ENCODE results near the gene ME3.

Gene ME3

DNA sequence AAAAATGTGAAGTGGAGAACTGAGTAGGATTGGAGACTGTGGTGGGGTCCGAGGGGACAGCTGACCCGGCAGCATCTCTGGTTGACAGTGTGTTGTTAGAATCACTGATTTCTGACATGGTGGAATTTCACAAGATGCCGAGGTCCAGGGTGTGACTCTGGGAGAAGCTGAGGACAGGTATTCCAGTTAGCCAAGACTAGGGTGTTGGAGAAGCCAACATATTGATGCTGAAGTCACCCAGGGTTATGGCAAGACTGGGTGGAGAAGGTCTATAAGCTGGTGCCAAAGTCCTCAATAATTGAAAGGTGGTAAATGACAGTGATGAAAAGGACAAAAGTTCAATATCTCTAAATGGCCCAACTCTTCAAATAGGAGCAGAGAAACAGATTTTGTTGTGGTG is 86.1 kb downstream of the ME3 start:
- peaks cover 10% of the 10 kb centered on the region for H3K27me3 Mint-ChIP-seq
- H3K4me1 Mint-ChIP-seq, result peaks cover 7% of the 10 kb centered on the region
- H3K9me3 Mint-ChIP-seq, result peaks cover 2% of the 10 kb centered on the region
- no peak overlapping the region for H3K27ac Mint-ChIP-seq
- no peaks in the 10 kb centered on the region for H3K36me3 Mint-ChIP-seq (ENCODE audit: low read depth)
- DNase-seq, result no peak
- no peak for ATAC-seq
- H3K4me3 Mint-ChIP-seq, result no peak overlapping the region

DNA sequence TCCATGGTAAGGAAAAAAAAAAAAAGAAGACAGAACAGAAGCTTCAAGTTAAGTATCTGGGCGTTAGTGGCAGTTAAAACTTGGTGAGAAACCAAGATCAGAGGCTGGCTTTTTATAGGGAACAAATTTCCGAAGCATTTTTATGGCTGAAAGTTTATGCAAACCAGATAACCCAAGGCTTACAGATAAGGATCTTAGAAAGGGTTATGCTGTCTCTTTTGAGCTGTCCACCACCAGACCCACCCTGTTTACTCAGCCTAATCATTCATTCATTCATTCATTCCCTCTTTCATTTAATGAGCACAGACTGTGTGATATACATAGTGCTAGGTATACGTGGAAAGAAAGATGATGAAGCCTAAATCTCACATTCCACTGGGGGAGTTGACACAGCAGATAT is 89.5 kb downstream of the ME3 start:
- Mint-ChIP-seq H3K4me3 (no peak overlapping the region), H3K36me3 (ENCODE audit: low read depth) (no peaks in the 10 kb centered on the region), H3K9me3 (no peaks in the 10 kb centered on the region), H3K4me1 (no peaks in the 10 kb centered on the region), H3K27me3 (peaks cover 10% of the 10 kb centered on the region), H3K27ac (no peak overlapping the region)
- ATAC-seq (no peak), DNase-seq (no peak)

DNA sequence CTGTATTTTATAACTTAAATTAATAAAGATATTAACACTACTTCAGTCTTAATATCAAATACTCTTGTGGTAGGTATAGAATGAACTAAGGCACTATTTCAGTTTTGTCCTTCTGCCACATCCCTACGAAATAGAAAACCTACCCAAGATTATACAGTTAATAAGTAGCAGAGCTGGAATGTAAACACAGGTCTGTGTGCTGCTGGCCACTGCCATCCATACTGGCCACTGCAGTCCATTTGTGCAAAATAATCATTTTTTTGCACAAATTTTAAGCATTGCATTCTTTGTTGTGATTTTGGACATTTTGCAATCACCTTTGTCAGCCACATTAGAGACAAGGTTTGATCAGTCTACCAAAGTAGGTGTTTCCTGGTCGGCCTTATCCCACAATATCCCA is 91.9 kb downstream of the ME3 start:
- H3K27me3 Mint-ChIP-seq, result peaks cover 10% of the 10 kb centered on the region
- H3K27ac Mint-ChIP-seq, result no peak overlapping the region
- ATAC-seq, result no peak
- no peaks in the 10 kb centered on the region for H3K9me3 Mint-ChIP-seq
- no peaks in the 10 kb centered on the region for H3K4me1 Mint-ChIP-seq
- DNase-seq, result no peak
- H3K4me3 Mint-ChIP-seq, result no peak overlapping the region
- no peaks in the 10 kb centered on the region for H3K36me3 Mint-ChIP-seq (ENCODE audit: low read depth)

DNA sequence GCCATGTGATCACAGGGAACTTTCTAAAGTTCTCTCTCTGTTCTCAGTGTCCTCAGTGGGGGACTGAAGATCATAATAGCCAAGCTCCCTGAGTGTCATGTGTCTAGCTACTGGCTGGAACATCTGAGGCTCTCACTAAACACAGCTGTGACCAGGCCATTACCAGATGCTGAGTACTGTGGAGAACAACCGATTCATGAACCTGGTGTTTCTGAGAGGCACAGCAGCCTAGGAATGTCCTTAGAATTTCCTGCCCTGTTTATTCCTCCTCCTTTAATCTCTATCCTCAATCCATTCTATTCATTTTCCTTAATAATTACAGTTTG is 93.0 kb downstream of the ME3 start:
- Mint-ChIP-seq H3K4me1 (no peaks in the 10 kb centered on the region), H3K36me3 (ENCODE audit: low read depth) (no peaks in the 10 kb centered on the region), H3K27ac (no peak overlapping the region), H3K27me3 (peaks cover 10% of the 10 kb centered on the region), H3K4me3 (no peak overlapping the region), H3K9me3 (no peaks in the 10 kb centered on the region)
- ATAC-seq (no peak), DNase-seq (no peak)

DNA sequence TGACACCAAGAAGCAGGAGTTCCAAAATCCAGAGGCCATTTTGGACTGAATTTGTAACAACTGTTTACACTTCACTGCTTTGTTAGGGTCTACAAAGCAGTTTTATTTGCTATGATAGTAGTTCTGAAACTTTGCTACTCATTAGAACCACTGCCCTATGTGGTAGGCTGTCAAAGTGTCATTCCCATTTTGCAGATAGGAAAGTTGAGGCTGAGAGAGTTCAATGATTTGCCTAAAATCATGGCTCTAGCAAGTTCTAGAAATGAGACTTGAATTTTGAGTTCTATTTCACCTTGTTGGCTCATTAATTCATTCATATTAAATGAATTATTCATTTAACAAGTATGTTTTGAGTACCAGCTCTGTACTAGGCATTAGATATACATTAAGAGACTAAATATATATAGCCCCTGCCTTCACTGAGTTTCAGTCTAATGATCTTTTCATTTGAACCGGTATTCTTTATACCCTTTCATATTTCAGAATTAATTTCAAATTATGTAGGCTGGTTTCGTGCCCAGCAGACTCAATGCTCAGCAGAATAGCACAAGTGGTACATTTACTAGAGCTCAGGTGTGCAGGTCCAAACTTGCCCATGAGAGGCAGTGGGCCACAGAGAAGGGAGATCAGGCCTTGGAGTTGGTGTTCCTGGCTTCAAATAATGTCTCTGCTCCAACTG is 93.5 kb downstream of the ME3 start:
- H3K9me3 Mint-ChIP-seq, result no peaks in the 10 kb centered on the region

DNA sequence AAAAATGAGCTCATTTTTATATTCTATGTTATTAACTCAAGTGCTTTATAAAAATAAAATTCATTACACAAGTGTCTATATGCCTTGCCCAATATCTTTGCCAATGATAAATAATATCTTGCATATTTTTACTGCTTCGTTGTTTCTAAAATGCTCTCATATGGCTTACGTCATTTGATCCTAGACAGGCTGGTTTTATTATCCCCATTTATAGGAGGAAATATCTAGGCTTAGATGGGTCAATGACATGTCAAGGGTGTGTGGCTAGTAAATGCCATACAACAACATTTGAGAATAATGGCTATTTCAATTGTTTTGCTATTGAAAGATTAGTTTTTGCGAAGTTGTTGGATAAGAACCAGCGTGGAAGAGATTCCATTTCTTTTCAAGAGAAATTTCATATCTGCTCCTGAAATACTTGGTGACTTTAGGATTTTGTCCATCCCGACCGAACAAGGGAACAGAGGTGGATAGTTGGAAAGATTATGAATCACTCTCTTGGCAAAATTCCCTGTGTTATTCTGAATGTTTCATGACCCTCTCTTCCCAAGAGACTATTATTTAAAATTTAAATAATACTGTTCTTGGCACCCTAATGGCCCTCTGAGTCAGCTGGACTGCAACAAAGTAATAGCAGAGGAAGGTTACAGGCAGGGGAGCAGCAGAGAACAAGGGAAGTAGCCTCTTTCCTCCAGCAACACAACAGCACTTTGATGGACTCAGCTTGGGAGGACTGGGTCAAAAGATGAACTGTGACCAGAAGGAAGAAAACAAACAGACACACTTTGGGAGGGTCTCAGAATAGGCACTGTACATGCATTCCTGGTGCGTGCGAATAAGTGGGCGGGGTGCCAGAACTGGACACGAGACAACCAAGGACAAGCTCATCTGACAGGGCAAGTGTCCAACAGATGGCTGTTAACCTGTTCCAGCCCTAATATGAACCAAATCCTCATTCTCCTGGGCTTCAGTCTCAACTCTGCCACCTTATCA is 94.5 kb downstream of the ME3 start:
- DNase-seq (no peak), ATAC-seq (no peak)
- no peaks in the 10 kb centered on the region for H3K4me1 Mint-ChIP-seq
- H3K36me3 Mint-ChIP-seq (ENCODE audit: low read depth), result no peaks in the 10 kb centered on the region
- H3K9me3 Mint-ChIP-seq, result no peaks in the 10 kb centered on the region
- H3K4me3 Mint-ChIP-seq, result no peak overlapping the region
- peaks cover 5% of the 10 kb centered on the region for H3K27me3 Mint-ChIP-seq
- H3K27ac Mint-ChIP-seq, result no peak overlapping the region

More for the DNA sequence above, 93.5 kb downstream of the ME3 start:
- Mint-ChIP-seq H3K27ac (no peak overlapping the region), H3K36me3 (ENCODE audit: low read depth) (no peaks in the 10 kb centered on the region), H3K4me3 (no peak overlapping the region), H3K27me3 (peaks cover 10% of the 10 kb centered on the region), H3K4me1 (no peaks in the 10 kb centered on the region)
- ATAC-seq (no peak), DNase-seq (no peak)

DNA sequence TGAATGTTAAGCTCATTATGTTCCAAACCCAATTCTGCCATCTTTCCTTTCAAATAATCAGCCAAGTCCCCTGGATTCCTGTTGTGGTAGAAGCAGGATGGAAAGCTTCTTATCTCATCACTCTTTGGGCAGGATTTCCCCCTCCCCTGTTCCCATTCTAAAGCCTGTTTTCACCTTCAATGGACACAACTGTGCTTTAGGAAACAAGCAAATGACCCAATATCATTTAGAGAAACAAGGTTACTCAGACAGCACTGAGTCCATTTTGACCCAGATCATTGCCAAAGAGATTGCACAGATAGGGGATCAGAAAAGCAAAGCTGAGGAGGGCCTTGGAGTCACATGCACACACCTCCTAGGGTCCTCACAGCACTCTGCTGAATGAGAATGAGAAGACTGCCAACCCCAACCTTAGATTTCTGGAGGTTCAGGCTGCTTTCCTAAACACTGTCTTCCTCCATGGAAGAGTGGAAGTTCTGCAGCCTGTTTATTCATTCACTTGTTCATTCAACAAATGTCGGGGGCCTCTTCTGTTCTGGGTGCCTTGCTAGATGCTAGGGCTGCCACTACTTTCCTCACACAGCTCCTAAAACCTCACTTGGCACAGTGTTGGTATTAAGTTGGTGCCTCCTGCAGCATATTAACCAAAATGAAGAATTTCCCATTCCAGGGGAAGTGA is 95.3 kb downstream of the ME3 start:
- H3K27ac Mint-ChIP-seq, result no peak overlapping the region
- no peaks in the 10 kb centered on the region for H3K9me3 Mint-ChIP-seq
- DNase-seq (no peak), ATAC-seq (no peak)
- no peaks in the 10 kb centered on the region for H3K36me3 Mint-ChIP-seq (ENCODE audit: low read depth)
- no peaks in the 10 kb centered on the region for H3K4me1 Mint-ChIP-seq
- H3K4me3 Mint-ChIP-seq, result no peak overlapping the region
- H3K27me3 Mint-ChIP-seq, result peaks cover 5% of the 10 kb centered on the region

DNA sequence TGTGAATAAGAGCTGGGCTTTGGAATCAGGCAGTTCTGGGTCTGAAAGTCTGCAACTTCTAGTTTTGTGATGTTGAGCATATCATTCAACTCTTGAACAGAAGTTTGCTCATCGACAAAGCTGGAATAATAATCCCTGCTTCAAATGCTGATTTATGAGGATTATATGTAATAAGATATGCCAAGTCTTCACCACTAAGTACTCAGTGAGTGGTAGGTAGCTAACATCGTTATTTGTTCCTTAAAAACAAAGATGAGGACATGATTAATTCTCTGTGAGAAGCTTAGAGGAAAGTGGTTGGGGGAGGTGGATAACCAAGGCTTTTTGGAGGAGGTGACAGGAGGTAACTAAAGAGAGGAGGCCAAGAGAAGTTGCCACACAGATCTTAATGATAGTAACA is 96.5 kb downstream of the ME3 start:
- DNase-seq (no peak), ATAC-seq (no peak)
- Mint-ChIP-seq H3K4me1 (no peaks in the 10 kb centered on the region), H3K36me3 (ENCODE audit: low read depth) (no peaks in the 10 kb centered on the region), H3K27ac (no peak overlapping the region), H3K9me3 (no peaks in the 10 kb centered on the region), H3K4me3 (no peak overlapping the region), H3K27me3 (no peaks in the 10 kb centered on the region)

DNA sequence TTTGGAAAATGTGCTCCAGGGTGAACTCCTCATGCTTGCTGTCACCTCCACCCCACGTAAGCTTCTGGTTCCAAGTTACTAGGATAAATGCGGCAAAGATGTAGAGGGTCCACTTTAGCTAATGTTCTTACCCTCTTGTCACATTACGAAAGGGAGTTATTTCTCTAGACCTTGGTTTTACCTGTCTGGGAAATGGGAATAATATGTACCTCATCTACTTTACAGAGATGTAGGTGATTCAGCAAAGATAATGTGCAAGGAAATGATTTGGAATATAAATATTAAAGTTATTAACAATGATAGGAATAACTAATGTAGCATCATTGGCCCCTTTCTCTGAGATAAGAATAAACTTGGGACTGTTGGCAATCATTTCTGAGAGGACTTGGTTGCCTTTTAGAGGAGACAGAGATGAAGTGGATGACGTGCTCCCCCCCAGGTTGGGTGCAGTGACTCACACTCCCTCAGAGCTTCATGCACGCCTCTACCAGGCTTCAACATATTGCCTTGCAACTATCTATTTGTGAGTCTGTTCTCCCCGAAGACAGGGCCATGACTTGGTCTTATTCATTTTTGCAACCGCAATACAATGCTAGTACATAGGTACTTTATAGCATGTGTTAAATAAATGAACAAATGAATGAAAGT is 97.1 kb downstream of the ME3 start:
- Mint-ChIP-seq H3K36me3 (ENCODE audit: low read depth) (no peaks in the 10 kb centered on the region), H3K27ac (no peak overlapping the region), H3K9me3 (no peaks in the 10 kb centered on the region), H3K4me1 (no peaks in the 10 kb centered on the region), H3K27me3 (peaks cover 2% of the 10 kb centered on the region), H3K4me3 (no peak overlapping the region)
- ATAC-seq (no peak), DNase-seq (no peak)

DNA sequence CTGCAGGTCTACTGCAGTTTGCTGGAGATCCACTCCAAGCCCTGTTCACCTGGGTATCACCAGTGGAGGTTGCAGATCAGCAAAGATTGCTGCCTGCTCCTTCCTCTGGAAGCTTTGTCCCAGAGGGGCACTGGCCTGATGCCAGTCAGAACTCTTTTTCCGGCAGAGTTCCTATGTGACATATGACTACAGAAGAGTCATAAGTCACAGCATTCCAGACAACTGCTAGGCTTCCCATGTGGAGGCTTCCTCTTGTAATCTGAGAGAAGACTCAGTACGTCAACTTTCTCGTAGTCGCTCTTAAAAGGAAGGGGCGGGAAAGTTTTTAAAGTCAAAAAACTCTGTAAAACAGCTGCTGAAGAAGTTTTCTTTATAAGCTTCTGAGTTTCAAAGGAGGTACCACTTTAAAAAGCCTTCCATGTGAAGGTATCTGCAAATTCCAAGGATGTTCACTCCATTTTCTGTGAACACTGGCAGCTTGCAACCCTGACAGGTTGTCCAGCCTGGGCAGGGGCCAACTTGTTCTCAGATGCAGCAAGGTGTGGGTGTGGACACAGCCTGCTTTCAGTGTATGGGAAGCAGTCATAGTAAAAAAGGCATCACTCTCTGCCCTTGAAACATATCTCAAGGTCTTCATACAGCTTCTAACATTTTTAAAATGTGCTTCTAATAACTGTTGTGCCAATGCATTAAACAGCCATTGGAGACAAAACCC is 97.8 kb downstream of the ME3 start:
- no peaks in the 10 kb centered on the region for H3K36me3 Mint-ChIP-seq (ENCODE audit: low read depth)
- no peaks in the 10 kb centered on the region for H3K9me3 Mint-ChIP-seq
- H3K4me3 Mint-ChIP-seq, result no peak overlapping the region
- H3K4me1 Mint-ChIP-seq, result no peaks in the 10 kb centered on the region
- ATAC-seq, result no peak
- DNase-seq, result no peak
- no peak overlapping the region for H3K27ac Mint-ChIP-seq
- H3K27me3 Mint-ChIP-seq, result peaks cover 3% of the 10 kb centered on the region

DNA sequence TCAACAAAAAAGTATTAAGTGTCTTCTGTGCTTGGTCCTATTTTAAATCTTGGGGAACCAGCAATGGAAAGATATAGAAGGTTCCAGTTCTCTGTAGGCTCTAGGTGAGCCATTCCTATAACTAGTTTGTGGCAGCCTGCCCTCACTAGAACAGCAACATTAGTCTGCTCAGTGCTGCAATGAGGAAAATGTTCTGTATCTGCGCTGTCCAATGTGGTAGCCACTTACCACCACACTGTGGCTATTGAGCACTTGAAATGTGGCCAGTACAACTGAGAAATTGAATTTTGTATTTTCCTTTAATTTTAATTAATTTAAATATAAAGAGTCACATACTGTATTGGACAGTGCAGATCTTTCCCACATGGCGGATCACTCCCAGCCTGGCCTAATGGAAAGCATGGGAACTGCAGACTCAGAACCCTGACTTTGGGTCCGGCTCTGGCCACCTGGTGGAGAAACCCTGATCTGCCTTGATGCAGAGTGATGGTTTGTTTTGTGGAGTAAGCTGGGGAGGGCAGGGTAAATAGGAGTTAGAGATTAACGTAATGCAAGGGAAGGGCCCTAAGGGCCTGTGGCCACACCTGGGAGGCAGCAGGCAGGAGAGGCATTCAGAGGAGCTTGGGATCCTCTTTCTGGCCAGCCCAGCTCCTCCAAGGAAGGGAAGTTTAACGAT is 101.0 kb downstream of the ME3 start:
- ATAC-seq (no peak), DNase-seq (no peak)
- H3K4me3 Mint-ChIP-seq, result no peak overlapping the region
- H3K27me3 Mint-ChIP-seq, result peaks cover 6% of the 10 kb centered on the region
- H3K9me3 Mint-ChIP-seq, result no peaks in the 10 kb centered on the region
- peaks cover 2% of the 10 kb centered on the region for H3K4me1 Mint-ChIP-seq
- H3K36me3 Mint-ChIP-seq (ENCODE audit: low read depth), result no peaks in the 10 kb centered on the region
- no peak overlapping the region for H3K27ac Mint-ChIP-seq

DNA sequence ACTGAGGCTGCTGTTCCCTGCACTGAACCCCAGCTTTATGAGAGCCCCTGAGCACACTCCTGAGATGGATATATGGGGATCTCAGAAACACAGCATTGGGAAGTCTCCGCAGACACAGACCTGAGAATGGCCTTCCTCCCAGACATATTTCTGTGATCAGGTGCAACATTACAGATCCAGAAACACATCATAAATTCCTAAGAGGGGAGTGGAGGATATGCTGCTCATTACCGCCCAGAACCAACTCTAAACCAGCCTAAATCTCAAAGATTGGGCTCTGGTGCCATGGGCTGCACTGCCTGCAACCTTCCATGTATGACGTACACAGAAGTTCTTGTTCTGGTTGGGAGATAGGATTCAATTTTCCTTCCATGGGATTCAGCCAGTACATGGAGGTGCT is 102.0 kb downstream of the ME3 start:
- no peaks in the 10 kb centered on the region for H3K36me3 Mint-ChIP-seq (ENCODE audit: low read depth)
- no peak overlapping the region for H3K27ac Mint-ChIP-seq
- no peak overlapping the region for H3K4me3 Mint-ChIP-seq
- peaks cover 2% of the 10 kb centered on the region for H3K4me1 Mint-ChIP-seq
- H3K27me3 Mint-ChIP-seq, result peaks cover 6% of the 10 kb centered on the region
- DNase-seq, result no peak
- ATAC-seq, result no peak
- H3K9me3 Mint-ChIP-seq, result no peaks in the 10 kb centered on the region

DNA sequence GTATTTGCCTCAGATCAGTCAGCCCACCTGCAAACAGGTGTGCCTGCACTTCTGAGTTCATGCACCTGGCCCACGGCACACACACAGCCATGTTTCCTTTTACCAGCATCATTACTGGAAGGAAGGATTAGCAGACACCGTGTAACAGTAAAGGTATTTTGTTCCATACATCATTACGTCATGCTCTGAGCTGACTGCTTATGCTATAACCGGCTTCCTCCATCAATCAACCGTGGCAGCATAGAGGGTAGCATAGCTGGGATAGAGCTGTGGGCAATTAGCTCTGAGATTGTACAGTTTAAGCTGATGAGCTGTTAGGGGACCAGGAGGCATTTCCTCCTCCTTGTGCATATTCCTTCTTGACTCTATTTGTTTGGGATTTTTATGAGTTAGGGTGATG is 102.4 kb downstream of the ME3 start:
- Mint-ChIP-seq H3K4me3 (no peak overlapping the region), H3K27ac (no peak overlapping the region), H3K4me1 (peaks cover 2% of the 10 kb centered on the region), H3K36me3 (ENCODE audit: low read depth) (no peaks in the 10 kb centered on the region), H3K27me3 (peaks cover 8% of the 10 kb centered on the region), H3K9me3 (no peaks in the 10 kb centered on the region)
- DNase-seq (no peak), ATAC-seq (no peak)

DNA sequence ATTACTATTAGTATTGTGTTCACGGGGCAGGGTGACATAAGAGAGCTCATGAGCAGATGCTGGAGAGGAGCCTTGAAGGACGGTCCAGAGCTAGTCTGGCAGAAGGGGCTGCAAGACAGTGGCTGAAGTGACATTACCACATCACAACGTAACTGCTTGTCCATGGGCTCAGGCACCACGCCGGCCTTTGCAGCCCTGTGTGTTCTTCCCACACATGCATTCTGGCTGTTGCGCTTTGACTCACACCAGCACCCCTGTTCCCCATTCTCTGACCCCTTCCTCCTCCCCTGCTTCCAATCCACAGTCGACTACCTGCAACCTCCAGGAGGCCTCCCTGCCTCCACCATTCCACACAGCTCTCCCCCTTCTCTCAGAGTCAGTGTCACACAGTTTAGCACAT is 103.3 kb downstream of the ME3 start:
- peaks cover 2% of the 10 kb centered on the region for H3K4me1 Mint-ChIP-seq
- no peak for ATAC-seq
- H3K4me3 Mint-ChIP-seq, result no peak overlapping the region
- DNase-seq, result no peak
- peaks cover 2% of the 10 kb centered on the region for H3K9me3 Mint-ChIP-seq
- no peak overlapping the region for H3K27ac Mint-ChIP-seq
- peaks cover 8% of the 10 kb centered on the region for H3K27me3 Mint-ChIP-seq
- H3K36me3 Mint-ChIP-seq (ENCODE audit: low read depth), result no peaks in the 10 kb centered on the region
